ENCODE results near the gene ATP10B.

GRCh38 chr5:160556846-160557245 lies 295.2 kb downstream of the ATP10B start:
- TF ChIP-seq CTCF (IDR thresholded peaks at IDR 0.05) (no peak), EP300 (IDR thresholded peaks at IDR 0.05; ENCODE audit: low read depth) (no peak), POLR2AphosphoS5 (IDR thresholded peaks at IDR 0.05) (no peak), POLR2A (IDR thresholded peaks at IDR 0.05) (no peak)

Data from transverse colon (tissue), 4 donors.